Loucy (cell line): Measurements from ENCODE around the gene FCSK.

Experiments
- EZH2phosphoT487 ChIP-seq: fragments of 200-600 bp; IDR thresholded peaks from 2 replicates; pipeline ENCODE4 v1.6.1; 2018; ENCODE audit warnings: antibody characterized with exemption, mild to moderate bottlenecking, moderate library complexity, borderline replicate concordance
- TF ChIP-seq, protein P1 (sequence below): fragments of 200-600 bp; sonication (generic); conservative IDR thresholded peaks from 2 replicates; pipeline ENCODE4 v1.5.1; 2014; ENCODE audit warnings: mild to moderate bottlenecking, antibody characterized with exemption, low read length

DNA sequence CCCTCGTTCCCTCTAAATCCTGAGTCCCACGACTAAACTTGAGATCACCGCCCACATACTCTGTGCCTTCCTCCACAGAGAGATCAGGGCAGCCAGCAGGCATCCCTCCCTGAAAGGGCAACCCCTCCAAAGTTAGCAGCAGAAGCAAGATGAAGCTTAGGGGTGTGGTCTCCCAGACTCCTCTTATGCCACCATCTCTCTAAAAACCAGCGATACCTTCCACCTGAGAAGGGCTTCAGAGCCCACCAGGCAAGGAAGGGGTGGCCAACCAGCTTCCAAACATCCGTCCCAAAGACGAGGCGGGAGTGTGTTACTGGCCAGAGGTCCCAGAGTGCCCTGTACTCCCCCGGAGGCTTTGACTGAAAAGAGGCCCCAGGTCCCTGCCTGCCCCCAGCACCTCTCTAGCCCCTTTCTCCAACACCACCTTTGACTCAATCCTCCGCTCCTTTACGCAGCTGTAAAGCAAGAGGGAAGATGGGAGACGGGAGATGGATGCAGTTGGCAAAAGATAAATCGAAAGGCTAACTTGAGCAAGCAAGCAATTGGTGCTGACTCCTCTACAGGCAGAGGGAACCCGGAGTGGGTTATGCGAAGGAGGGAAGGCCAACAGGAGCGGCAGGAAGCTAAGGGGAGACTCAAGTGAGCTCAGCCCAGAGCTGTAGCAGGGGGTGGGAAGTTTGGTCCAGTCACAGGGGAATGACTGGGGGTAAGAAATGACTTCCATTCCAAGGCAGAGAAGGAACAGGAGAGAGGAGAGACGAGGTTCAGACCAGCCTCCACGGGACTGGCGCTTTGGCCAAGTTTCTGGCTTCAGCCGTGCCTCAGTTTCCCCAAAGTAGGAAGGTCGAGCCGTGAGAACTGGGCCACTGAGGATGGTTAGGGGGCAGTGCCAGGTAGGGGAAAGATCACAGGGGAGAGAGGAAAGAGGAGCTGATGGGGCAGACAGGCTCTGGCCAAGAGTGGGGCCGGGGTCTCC is 16.5 kb upstream of the FCSK start:
- TF ChIP-seq, protein P1, sequence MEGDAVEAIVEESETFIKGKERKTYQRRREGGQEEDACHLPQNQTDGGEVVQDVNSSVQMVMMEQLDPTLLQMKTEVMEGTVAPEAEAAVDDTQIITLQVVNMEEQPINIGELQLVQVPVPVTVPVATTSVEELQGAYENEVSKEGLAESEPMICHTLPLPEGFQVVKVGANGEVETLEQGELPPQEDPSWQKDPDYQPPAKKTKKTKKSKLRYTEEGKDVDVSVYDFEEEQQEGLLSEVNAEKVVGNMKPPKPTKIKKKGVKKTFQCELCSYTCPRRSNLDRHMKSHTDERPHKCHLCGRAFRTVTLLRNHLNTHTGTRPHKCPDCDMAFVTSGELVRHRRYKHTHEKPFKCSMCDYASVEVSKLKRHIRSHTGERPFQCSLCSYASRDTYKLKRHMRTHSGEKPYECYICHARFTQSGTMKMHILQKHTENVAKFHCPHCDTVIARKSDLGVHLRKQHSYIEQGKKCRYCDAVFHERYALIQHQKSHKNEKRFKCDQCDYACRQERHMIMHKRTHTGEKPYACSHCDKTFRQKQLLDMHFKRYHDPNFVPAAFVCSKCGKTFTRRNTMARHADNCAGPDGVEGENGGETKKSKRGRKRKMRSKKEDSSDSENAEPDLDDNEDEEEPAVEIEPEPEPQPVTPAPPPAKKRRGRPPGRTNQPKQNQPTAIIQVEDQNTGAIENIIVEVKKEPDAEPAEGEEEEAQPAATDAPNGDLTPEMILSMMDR: no peak
- TF ChIP-seq EZH2phosphoT487: no peak
